H1 (cell line): Measurements from ENCODE around the gene GPR139. TPM values are rescaled to one million over a fixed set of nuclear protein-coding genes. Genes with fewer than 3 reads are reported as not detected.

Experiments
- CBX5 ChIP-seq: fragments of 300-800, 300-1000 bp; sonication (generic); IDR thresholded peaks from 2 replicates; pipeline ENCODE4 v1.7.1; 2016; ENCODE audit warnings: antibody characterized with exemption, low read length, low read depth
- EP300 ChIP-seq, 2 experiments: IDR thresholded peaks; 1 replicate in 1 of 2; 2 replicates in 1 of 2; pipeline ENCODE4 v1.6.1; 2011 to 2012; ENCODE audit warnings: low read depth in 2 of 2, low read length in 2 of 2, mild to moderate bottlenecking in 2 of 2, borderline replicate concordance in 1 of 2, inconsistent platforms in 1 of 2, moderate library complexity in 1 of 2
- POLR2AphosphoS5 ChIP-seq: IDR thresholded peaks from 2 replicates; pipeline ENCODE4 v1.6.1; 2011; ENCODE audit warnings: low read depth, low read length
- SP4 ChIP-seq: IDR thresholded peaks from 2 replicates; pipeline ENCODE4 v1.6.1; 2012; ENCODE audit warnings: low read length, inconsistent platforms
- SUZ12 ChIP-seq: fragments of 200-600 bp; sonication (generic); IDR thresholded peaks from 2 replicates; pipeline ENCODE4 v1.6.1; 2012; ENCODE audit warnings: mild to moderate bottlenecking, inconsistent platforms, low read length, moderate library complexity, mixed read lengths
- polyA plus RNA-seq, 7 experiments: library from polyadenylated mRNA; depleted of rRNA in 3 of 7; stranded (reverse) in 5 of 7; unstranded in 2 of 7; fragments of >200 nt in 5 of 7; fragments of 200-250 nt in 2 of 7; gene quantifications; 1 replicate in 5 of 7; 2 replicates in 1 of 7; 4 replicates in 1 of 7; pipeline versions ENCODE4 v1.2.1 to v1.2.3, GENCODE V29; 2011 to 2013; ENCODE audit warnings: missing spikeins in 2 of 7, mixed read lengths in 2 of 7
- total RNA-seq: library from RNA; stranded (reverse); fragmentation: NEBNext Ultra II Directional; extraction: Animal tissue kit (Norgen Biotek cat#: 25700); gene quantifications from 2 replicates; pipeline ENCODE4 v1.2.1, GENCODE V29; 2021

The GPR139 gene
- total and polyA plus RNA-seq, 2 of the 8 experiments (the other 6 are each of a cell fraction or from before 2014, with no cell fraction given), result 0.84 to 2.2 TPM

DNA sequence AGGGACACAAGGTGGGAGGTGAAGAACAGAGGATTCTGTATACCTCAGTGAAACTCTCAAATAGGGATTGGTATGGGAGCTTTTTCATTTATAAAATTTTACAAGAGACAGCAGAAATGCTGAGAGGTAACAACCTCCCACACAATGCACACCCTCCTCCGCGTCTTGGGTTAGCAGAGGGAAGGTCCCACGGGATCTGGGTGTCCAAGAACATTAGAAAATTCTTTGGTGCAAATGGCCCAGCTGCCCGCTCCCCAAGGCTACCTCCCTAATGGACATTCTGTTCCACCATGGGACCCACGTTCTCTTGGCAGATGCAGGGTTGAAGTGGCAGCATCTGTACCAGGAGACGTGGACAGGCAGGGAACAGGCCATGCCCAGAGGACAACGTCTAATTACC lies 22.5 kb downstream of the GPR139 start (continued):
- TF ChIP-seq POLR2AphosphoS5, result no peak
- no peak for TF ChIP-seq SP4
- TF ChIP-seq SUZ12, result no peak
- no peak for TF ChIP-seq CBX5
- no peak for TF ChIP-seq EP300 (IDR thresholded peaks at IDR 0.05; ENCODE audit: borderline replicate concordance in 1 of 2, low read depth in 2 of 2, low read length in 2 of 2)
- TF ChIP-seq, all 59 proteins: peak for 0
